Liver (tissue), 9 donors: ENCODE results near the gene ITGB3. TPM values are rescaled to one million over a fixed set of nuclear protein-coding genes. Genes with fewer than 3 reads are reported as not detected.
A peak's percentile ranks its signal among the peaks of the same experiment; 100 is the strongest.

Source experiments
- DNase-seq: peaks from one replicate; pipeline ENCODE4 v3.0.0-alpha.2; 2017; ENCODE audit warnings: low spot score
- H3K27ac ChIP-seq, 2 donors: one replicate each; pipeline ENCODE4 v1.7.0; 2013; ENCODE audit warnings: inconsistent platforms in 2 of 2, low read length in 2 of 2, control low read depth in 1 of 2, low read depth in 1 of 2, mild to moderate bottlenecking in 1 of 2
- H3K27me3 ChIP-seq, 4 donors: one replicate each; pipeline versions ENCODE4 v1.6.1 to v1.7.0; 2013; ENCODE audit warnings: low read length in 3 of 4, inconsistent platforms in 1 of 4, mild to moderate bottlenecking in 1 of 4, moderate library complexity in 1 of 4; ENCODE audit not compliant: control insufficient read depth in 4 of 4, insufficient read depth in 4 of 4
- H3K36me3 ChIP-seq, 4 donors: one replicate each; pipeline versions ENCODE4 v1.6.1 to v1.7.0; 2013; ENCODE audit warnings: low read length in 3 of 4, mild to moderate bottlenecking in 3 of 4, low read depth in 1 of 4, moderate library complexity in 1 of 4; ENCODE audit not compliant: control insufficient read depth in 4 of 4, insufficient read depth in 3 of 4
- H3K4me1 ChIP-seq, 4 donors: one replicate each; pipeline versions ENCODE4 v1.6.1 to v1.7.0; 2013; ENCODE audit warnings: low read length in 3 of 4, mild to moderate bottlenecking in 3 of 4, moderate library complexity in 1 of 4; ENCODE audit not compliant: control insufficient read depth in 4 of 4, insufficient read depth in 4 of 4
- H3K4me3 ChIP-seq, 3 donors: one replicate each; pipeline versions ENCODE4 v1.6.1 to v1.7.0; 2013; ENCODE audit warnings: low read length in 3 of 3, control low read depth in 1 of 3, low read depth in 1 of 3, mild to moderate bottlenecking in 1 of 3
- H3K9ac ChIP-seq, 2 donors: one replicate each; pipeline ENCODE4 v1.7.0; 2013; ENCODE audit warnings: low read length in 2 of 2, mild to moderate bottlenecking in 2 of 2, moderate library complexity in 2 of 2, control low read depth in 1 of 2, low read depth in 1 of 2
- H3K9me3 ChIP-seq, 4 donors: one replicate each; pipeline versions ENCODE4 v1.6.1 to v1.7.0; 2013; ENCODE audit warnings: low read length in 3 of 4; ENCODE audit not compliant: control insufficient read depth in 4 of 4
- FOXA1 ChIP-seq: IDR thresholded peaks from 2 replicates; pipeline ENCODE4 v1.6.1; 2016; ENCODE audit warnings: antibody characterized with exemption
- GABPA ChIP-seq, 2 donors: IDR thresholded peaks in 1 of 2; conservative IDR thresholded peaks in 1 of 2; 2 replicates each; pipeline ENCODE4 v1.6.1; 2016; ENCODE audit warnings: antibody characterized with exemption in 2 of 2, mild to moderate bottlenecking in 1 of 2, moderate library complexity in 1 of 2
- HNF4A ChIP-seq, 2 donors: conservative IDR thresholded peaks; 2 replicates each; pipeline ENCODE4 v1.6.1; 2016; ENCODE audit warnings: antibody characterized with exemption in 2 of 2, mild to moderate bottlenecking in 2 of 2
- RXRA ChIP-seq, 2 donors: IDR thresholded peaks; 2 replicates each; pipeline ENCODE4 v1.6.1; 2017 to 2018; ENCODE audit warnings: antibody characterized with exemption in 2 of 2, mild to moderate bottlenecking in 1 of 2
- SP1 ChIP-seq: IDR thresholded peaks from 2 replicates; pipeline ENCODE4 v1.6.1; 2018; ENCODE audit warnings: antibody characterized with exemption, mild to moderate bottlenecking
- WGBS: extraction: QIAGEN DNeasy Blood & Tissue Kit; methylation state at CpG from one replicate; pipeline ENCODE4 v1.1.7; 2013; 5-methylcytosine and 5-hydroxymethylcytosine counted together
- polyA plus RNA-seq, 2 donors: library from polyadenylated mRNA; stranded (reverse) in 1 of 2; unstranded in 1 of 2; fragments of 200-250 nt in 1 of 2; fragments of >200 nt in 1 of 2; fragmentation: Nextera tagmentation in 1 of 2; extraction: Ambion mirVana in 1 of 2; gene quantifications; one replicate each; pipeline versions ENCODE4 v1.2.1 to v1.2.3, GENCODE V29; 2013 to 2015
- total RNA-seq, 2 donors: library from RNA; depleted of rRNA; stranded (reverse); fragments of >200 nt; gene quantifications; one replicate each; pipeline ENCODE4 v1.2.3, GENCODE V29; 2014
- TF ChIP-seq, protein P1 (sequence below): IDR thresholded peaks from 2 replicates; pipeline ENCODE4 v1.6.1; 2016; ENCODE audit warnings: antibody characterized with exemption
- TF ChIP-seq, protein P2 (sequence below): IDR thresholded peaks from 2 replicates; pipeline ENCODE4 v1.6.1; 2016; ENCODE audit warnings: antibody characterized with exemption
- TF ChIP-seq, protein P3 (sequence below): IDR thresholded peaks from 2 replicates; pipeline ENCODE4 v1.6.1; 2016; ENCODE audit warnings: antibody characterized with exemption
- donor health status: healthy.
- donor health status: healthy.
- donor health status: healthy.
- donor health status: healthy.
- donor health status: healthy.

Gene ITGB3
- total and polyA plus RNA-seq, 4 donors = 0.47 to 33.4 (median 3.8) TPM

DNA sequence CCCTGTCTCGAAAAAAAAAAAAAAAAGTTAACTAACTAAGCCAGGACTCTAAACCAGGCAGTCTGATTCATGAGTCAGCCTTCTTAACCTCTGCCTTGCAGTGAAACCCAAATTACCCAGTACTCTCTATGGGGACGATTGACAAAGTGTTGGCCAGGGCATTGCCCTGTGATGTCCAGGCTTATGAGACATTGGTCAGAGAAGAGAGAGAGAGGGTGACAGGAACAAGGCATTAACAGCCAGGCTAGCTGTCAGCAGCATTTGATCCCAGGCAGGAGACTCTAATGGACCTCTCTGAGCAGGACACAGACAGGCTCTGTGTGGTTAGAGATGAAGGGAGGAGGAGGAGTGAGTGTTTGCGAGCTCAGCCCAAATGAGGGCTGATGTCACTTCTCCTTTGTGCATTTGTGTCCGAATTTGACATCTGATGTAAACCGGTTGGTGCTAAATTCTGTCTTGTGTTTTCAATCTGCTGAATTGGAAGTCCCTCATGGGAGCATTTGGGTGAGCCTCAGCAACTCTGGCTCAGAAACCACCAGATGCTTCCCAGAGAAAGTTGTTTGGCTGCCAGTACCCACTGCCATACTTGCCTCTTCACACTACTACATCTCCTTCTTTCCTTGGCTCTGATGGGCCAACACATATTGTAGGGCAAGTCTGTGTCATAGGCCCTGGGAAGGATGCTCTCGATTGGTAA lies 48.8 kb upstream of the ITGB3 start (continued):
- TF ChIP-seq, protein P1, sequence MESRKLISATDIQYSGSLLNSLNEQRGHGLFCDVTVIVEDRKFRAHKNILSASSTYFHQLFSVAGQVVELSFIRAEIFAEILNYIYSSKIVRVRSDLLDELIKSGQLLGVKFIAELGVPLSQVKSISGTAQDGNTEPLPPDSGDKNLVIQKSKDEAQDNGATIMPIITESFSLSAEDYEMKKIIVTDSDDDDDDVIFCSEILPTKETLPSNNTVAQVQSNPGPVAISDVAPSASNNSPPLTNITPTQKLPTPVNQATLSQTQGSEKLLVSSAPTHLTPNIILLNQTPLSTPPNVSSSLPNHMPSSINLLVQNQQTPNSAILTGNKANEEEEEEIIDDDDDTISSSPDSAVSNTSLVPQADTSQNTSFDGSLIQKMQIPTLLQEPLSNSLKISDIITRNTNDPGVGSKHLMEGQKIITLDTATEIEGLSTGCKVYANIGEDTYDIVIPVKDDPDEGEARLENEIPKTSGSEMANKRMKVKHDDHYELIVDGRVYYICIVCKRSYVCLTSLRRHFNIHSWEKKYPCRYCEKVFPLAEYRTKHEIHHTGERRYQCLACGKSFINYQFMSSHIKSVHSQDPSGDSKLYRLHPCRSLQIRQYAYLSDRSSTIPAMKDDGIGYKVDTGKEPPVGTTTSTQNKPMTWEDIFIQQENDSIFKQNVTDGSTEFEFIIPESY = no peak
- TF ChIP-seq HNF4A (conservative IDR thresholded peaks at IDR 0.05) = no peak
- TF ChIP-seq GABPA (IDR thresholded peaks at IDR 0.05 in 1 of 2, conservative IDR thresholded peaks at IDR 0.05 in 1 of 2) = no peak
- TF ChIP-seq, protein P2, sequence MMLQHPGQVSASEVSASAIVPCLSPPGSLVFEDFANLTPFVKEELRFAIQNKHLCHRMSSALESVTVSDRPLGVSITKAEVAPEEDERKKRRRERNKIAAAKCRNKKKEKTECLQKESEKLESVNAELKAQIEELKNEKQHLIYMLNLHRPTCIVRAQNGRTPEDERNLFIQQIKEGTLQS = no peak
- no peak for TF ChIP-seq RXRA (IDR thresholded peaks at IDR 0.05)

DNA sequence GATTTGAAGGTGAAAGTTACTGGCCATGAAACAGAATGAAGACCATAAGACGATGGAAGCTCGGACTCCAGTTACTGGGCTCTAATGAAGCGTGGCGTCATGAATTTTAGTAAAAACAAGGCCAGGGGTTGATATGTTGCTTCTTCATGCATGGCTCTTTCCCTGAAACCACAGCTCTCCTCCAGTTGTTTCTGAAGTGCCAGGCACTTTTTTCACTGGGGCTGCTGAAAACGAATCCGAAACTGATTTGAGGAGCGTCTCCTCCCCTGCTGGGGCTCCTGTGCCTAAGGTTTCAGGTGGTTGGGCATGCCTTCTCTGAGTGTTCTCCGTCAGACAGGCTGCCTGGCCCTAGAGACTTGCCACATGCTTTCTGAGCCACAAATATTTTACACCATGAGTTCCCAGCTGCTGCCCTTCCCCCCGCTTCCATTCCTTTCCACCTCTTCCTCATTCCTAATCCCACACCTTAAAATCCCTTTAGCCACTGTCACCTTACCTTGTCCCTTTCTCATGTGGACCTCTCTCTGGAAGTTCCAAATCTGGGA lies 48.1 kb upstream of the ITGB3 start:
- Histone ChIP-seq H3K9me3 (no peaks in the 10 kb centered on the region), H3K9ac (no peak overlapping the region), H3K36me3 (no peaks in the 10 kb centered on the region), H3K4me1 (no peaks in the 10 kb centered on the region), H3K27ac (peak overlapping the region; percentile 47 to 66), H3K27me3 (no peaks in the 10 kb centered on the region), H3K4me3 (no peak overlapping the region)
- DNase-seq = peak; percentile 34
- TF ChIP-seq FOXA1 = no peak
- TF ChIP-seq, protein P3, sequence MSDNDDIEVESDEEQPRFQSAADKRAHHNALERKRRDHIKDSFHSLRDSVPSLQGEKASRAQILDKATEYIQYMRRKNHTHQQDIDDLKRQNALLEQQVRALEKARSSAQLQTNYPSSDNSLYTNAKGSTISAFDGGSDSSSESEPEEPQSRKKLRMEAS = peak; percentile 11
- 60% methylated on average over 9 of the region's 9 CpGs for WGBS

DNA sequence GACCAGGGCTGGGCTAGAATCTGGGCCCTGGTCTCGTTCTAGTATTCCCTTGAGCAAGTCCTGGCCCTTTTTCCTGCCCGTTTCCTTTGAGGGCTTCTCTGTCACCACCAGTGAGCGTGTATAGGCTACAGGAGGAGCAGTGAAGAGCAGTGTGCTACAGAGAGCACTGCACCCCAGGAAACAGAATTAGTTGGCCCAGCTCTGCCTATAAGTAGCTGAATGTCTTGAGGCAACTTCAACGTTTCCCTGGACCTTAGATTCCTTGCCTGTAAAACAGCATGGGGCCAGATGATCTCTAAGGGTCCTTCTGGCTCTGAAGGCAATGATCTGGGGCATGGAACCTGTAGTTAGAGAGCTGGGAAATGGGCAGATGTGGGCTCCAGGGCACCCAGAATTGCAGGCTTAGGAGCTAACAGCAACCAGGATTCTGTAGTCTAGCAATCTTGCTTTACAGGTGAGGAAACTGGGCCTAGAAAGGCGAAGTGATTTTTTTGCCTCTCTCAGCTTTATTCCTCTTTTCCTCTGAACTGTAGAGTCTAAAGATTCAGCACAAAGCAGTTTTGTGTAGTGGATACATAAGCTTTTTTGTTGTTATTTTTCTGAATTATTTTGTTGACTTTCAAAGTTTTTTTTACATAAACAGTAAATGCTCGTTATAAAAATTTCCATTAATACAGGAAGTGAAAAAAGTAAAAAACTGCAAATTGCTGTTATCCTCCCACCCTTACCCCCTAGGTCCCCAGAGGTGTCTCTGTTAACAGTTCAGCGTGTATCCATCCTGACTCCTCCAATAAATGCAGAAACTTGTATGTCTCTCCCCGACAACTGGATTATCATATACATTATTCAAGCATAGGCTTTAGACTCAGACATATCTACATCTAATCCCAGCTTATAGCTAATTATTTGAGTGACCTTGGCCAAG lies 46.2 kb upstream of the ITGB3 start:
- Histone ChIP-seq H3K4me1 (no peaks in the 10 kb centered on the region), H3K36me3 (no peaks in the 10 kb centered on the region), H3K27me3 (no peaks in the 10 kb centered on the region), H3K9ac (no peak overlapping the region), H3K27ac (no peak overlapping the region), H3K4me3 (no peak overlapping the region), H3K9me3 (no peaks in the 10 kb centered on the region)
- peak; percentile 32 for DNase-seq
- TF ChIP-seq, protein P3 = no peak
- TF ChIP-seq SP1 = no peak
- TF ChIP-seq, protein P2 = no peak
- no peak for TF ChIP-seq RXRA (IDR thresholded peaks at IDR 0.05)
- 90% methylated on average over 8 of the region's 8 CpGs for WGBS
